Cardiac septum (tissue), 1 donor: ENCODE measurements around the gene ABCG4. TPM values are rescaled to one million over a fixed set of nuclear protein-coding genes. Genes with fewer than 3 reads are reported as not detected.
"Not testable (repeated sequence)": the region's sequence is repeated elsewhere in the genome, so short reads cannot be mapped to it uniquely, and the experiment has no call there.

Source experiments
- DNase-seq: peaks from one replicate; pipeline ENCODE4 v3.0.0-alpha.2; 2020; ENCODE audit warnings: low spot score
- intact Hi-C: fragments of 100-400 bp; cut with DNase I; formaldehyde crosslinking; loops from one replicate; pipeline ENCODE4 v1.14.0; 2022
- long read RNA-seq: library from polyadenylated mRNA; unstranded; transcript quantifications from one replicate; pipeline ENCODE4 v2.0.0, GENCODE V29; 2021
- total RNA-seq: library from RNA; stranded (reverse); fragmentation: NEBNext Ultra II Directional; extraction: Animal tissue kit (Norgen Biotek cat#: 25700); gene quantifications from one replicate; pipeline ENCODE4 v1.2.1, GENCODE V29; 2021
- donor health status: DM: no; HTN: no; CAD: no.

Gene ABCG4
- 1.0 TPM for total RNA-seq
- long read RNA-seq, partial matches to known transcripts, result 1 of 4 reads
- long read RNA-seq, other reads (novel, unspliced or antisense), result 2 of 4 reads

GRCh38 chr11:119149018-119149785 lies at the start of gene ABCG4:
Gene ABCG4, plus strand, starts transcription at chr11:119149052. Its CDS starts 914 bp downstream, at chr11:119149966.
- intact Hi-C loops, result loop anchor here (5.0 kb wide), 2 partner anchors 48 to 173 kb away; no protein-coding TSS in a partner anchor
- no peak for DNase-seq

DNA sequence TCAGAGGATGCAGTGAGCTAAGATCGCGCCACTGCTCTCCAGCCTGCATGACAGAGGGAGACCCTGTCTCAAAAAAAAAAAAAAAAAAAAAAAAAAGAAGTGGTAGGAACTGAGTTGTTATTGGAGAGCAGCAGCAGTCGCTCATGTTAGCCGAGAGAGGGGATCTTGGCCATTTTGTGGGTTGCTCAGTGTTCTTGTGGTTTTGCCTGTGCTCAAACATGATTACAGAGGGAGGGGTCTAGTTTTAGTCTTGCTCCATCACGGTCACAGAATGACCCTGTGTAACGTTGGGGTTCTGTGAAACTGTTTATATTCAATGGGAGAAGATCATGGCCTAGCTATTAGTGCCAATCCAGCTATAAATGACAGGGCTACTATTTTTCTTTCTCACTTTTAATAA lies 49.1 kb upstream of the ABCG4 start:
- no peak for DNase-seq
- intact Hi-C loops, result loop anchor here (2.0 kb wide), 1 partner anchor 15 kb away; the partner anchor contains the start of gene HMBS

DNA sequence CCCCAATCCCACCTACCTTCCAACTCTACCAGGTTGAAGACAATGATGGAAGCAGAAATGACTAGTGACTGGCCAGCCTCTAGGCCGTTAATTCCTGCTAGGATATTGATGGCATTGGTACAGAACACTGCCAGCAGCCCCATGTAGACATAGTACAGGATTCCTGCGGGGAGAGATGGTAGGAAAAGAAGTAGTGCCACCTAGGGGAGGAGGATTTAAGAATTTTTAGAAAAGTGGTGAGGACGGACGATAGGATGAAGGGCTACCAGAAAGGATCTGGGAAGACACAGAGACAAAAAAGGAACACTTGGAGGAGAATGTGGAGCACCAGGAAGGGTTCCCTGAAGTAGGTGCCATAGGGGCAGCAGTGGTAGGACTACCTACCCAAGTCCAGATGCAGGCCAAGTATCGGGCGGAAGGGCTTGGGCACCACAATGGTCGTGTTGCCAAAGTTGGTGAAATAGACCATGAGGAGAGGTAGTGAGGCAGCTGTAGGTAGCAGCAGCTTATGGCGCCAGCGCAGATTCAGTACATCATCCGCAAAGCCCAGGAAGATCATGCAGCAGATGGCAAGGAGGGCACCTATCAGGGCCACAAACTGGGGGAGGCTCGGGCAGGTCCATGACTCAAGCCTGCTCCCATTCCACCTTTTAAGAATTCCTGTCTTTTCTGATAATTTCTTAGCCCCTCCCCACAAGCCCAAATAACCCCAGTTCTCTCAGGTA lies 48.4 kb upstream of the ABCG4 start:
- no peak for DNase-seq
- intact Hi-C loops, result loop anchor here (2.0 kb wide), 1 partner anchor 16 kb away; the partner anchor contains the start of gene HMBS

DNA sequence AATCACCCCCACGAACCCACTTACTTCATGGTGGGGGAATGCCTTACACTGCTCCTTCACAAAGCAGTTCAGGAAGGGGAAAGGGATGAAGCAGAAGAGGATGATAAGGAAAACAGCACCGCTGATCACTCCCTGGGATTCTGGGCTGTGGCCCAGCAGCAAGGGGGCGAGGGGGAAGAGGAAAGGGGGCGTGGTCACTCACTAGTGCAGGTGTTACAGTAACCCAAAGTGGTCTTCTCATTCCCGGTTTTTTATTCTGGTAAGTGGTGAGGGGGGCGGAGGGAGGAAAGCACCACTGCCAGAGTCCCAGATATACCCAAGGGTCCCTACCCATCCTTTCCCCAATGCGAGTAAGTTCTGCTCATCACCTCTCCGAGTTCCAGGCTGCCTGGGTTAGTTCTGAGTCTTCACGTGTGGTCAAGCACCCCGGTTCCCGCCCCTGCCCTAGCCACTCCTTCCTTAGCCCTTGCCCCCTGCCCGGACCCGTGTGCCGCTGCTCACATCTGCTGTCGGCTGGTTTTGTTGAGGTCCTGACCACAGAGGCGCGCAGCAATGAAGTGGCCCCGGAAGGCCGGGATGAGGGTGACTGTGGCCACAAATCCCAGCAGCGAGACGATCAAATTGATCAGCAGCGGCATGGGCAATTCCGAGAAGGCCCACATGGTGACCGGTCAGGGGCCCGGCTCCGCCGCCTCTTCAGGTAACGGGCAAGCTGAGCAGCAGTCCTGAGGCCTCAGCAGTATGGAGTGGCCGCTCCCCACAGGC lies 47.7 kb upstream of the ABCG4 start:
- no peak for DNase-seq
- intact Hi-C loops, result loop anchor here (2.0 kb wide), 1 partner anchor 16 kb away; the partner anchor contains the start of gene HMBS

DNA sequence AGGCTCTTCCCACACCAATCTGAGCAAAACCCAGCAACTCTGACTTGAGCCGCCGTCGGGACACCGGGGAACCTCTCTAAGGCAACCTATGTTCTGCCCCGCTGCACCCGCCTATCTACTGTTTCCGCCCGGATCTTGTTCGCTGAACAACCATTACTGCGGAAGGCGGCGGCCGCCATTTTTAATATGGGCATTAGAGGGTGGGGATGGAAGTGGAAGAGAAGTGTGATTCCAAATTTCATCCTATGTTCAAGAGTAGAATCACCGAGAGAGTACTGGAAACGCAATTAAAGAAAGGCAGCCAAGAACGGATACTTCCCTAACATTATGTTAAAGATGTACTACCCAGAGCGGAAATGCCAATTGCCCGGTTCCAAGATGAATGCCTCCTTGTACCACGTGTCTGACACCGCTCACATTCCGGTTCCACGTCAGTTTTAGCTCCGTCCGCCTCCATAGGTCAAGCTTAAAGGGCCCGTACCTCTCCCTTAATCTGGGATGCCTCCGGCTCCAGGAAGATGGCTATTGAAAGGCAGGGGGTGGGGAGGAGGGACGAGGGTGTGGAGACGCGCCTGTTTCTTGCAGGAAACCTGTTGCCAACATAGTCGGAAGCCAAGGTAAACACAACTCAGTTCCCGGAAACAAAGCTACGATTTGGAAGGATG lies 47.0 kb upstream of the ABCG4 start, which contains the start of gene DPAGT1:
DPAGT1 (minus strand) TSS at position 95 of the 665 bp plus-strand sequence. CDS start 198 bp downstream, outside the sequence.
- intact Hi-C loops, result loop anchor here (2.0 kb wide), 2 partner anchors 17 to 19 kb away; partner anchors contain the start of genes HINFP and HMBS
- DNase-seq, result peak; percentile 94

- not testable (repeated sequence) for DNase-seq
- intact Hi-C loops, result loop anchor here (2.0 kb wide), 1 partner anchor 18 kb away; the partner anchor contains the start of gene HINFP
Observed at GRCh38 chr11:119103161-119103664, 45.6 kb upstream of the ABCG4 start.

GRCh38 chr11:119103793-119104192 lies 45.1 kb upstream of the ABCG4 start:
- intact Hi-C loops, result loop anchor here (2.0 kb wide), 1 partner anchor 17 kb away; the partner anchor contains the start of gene HINFP
- no peak for DNase-seq

DNA sequence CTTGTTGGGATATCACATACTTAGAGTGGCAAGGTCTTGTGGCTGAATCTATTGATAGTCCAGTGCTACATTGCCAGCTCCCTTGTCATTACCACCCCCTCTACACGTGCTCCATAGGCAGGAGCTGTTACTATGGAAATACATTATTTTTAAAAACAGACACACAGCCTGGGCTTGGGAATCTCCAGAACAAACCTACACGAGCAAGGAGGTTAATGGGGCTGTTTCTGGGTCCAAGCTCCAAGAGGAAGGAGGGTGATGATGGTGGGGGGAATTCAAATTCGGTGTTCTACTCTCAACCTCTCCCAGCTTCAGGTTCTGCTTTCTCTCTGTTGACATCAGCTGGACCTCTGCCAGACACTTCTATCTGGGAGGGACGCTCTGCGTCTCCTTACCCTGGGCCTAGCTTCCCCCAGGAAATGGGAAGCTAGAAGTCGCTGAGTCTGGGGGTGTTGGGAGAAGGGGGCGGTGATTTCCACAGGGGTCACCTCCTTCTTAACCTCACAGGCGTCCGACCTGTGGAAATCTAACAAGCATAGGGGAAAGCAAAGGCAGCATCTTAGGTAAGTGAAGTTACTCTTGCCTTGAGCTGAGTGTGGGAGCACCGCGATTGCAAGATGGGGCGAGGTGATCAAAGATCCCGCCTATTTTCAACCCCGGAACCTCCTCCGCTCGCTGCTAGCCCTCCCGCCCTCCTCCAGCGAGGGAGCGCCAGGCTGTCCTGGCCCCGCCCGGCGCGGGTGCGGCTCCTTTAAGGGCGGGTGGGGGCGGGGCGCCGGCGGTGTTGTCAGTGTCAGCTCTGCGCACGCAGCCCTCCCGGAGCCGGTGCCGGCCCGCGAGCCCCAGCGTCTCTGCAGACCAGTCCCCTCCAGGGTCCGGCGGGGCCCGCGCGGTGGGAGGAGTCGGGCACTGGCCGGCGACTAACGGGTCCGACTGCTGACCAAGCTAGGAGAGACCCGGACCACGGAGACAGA lies 42.0 kb upstream of the ABCG4 start, which contains the start of gene C2CD2L:
C2CD2L (plus strand) TSS at position 781 of the 974 bp plus-strand sequence. CDS start 398 bp downstream, outside the sequence.
- DNase-seq, result peak; percentile 94
- intact Hi-C loops, result no loop called here

GRCh38 chr11:119107538-119108145 lies 41.2 kb upstream of the ABCG4 start:
- intact Hi-C loops, result no loop called here
- DNase-seq, result no peak

DNA sequence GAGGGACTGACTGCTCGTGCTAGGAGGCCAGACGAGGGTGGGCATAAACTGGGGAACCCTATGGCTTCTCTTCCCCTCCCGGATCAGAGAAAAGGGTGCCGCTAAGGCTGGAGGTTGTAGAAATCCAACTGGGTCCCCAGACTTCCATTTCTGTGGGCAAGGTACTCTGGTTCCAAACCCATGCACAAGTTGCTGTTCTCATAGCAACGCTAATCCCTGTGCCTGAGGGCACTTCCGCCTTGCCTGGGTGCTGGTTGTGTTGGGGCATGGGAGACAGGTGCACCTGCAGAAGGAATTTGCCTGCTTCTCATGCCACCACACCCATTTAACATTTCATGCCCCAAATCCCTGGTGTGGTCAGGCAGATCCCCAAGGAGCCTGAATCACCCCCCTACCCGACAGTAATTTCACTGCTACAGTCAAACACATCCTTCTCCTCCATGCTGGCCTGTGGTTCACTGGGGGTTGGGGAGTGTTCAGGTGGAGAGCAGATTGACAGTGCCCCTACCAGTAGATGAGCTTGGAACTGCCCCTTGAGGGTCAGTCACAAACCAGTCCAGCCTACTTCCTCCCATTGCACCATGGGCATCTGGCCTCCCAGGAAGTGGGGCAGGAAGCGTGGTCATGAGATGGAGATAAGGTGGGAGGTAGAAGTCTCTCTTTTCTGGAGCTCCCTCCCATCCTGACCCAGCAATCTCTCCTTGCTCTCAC lies 40.6 kb upstream of the ABCG4 start:
- no peak for DNase-seq
- intact Hi-C loops, result no loop called here

- intact Hi-C loops, result no loop called here
- DNase-seq, result no peak
Observed at GRCh38 chr11:119108857-119109221, 40.0 kb upstream of the ABCG4 start.

DNA sequence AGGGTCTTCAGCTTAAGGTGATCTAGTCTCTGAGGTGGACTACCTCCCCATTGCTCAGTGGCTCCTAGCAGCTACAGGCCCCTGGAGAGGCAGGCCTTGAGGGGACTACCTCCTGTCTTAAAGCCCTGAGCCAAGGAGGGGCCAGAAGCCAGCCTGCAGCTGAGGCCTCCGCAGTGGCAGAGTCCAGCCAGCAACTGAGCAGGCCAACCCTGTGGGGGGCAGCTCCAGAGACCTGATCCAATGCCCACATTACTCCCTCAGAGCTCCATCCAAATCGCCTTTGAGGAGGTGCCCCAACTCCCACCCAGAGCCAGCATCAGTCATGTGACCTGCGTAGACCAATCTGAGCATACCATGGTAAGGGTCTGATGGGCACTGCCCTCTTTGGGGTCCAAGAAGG lies 39.0 kb upstream of the ABCG4 start:
- no peak for DNase-seq
- intact Hi-C loops, result no loop called here

DNA sequence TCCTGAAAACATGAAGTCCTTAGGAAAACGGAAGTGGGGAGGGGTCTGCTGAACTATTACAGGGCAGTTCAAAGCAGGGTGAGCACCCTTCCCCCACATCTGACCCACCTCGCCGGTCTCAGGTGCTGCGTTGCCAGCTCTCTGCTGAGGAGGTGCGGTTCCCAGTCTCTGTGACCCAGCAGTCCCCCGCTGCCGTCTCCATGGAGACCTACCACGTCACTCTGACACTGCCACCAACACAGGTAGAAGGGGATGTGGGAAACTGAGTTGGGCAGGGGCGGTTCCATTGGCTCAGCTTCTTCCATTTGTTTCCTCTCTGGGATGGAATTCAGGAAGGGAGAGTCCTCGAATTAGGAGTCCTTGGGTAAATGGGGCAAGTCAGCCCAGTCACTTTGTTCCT lies 38.4 kb upstream of the ABCG4 start:
- no peak for DNase-seq
- intact Hi-C loops, result no loop called here

GRCh38 chr11:119111361-119111925 lies 37.4 kb upstream of the ABCG4 start:
- DNase-seq, result no peak
- intact Hi-C loops, result no loop called here

GRCh38 chr11:119112314-119113020 lies 36.4 kb upstream of the ABCG4 start:
- DNase-seq, result no peak
- intact Hi-C loops, result no loop called here

DNA sequence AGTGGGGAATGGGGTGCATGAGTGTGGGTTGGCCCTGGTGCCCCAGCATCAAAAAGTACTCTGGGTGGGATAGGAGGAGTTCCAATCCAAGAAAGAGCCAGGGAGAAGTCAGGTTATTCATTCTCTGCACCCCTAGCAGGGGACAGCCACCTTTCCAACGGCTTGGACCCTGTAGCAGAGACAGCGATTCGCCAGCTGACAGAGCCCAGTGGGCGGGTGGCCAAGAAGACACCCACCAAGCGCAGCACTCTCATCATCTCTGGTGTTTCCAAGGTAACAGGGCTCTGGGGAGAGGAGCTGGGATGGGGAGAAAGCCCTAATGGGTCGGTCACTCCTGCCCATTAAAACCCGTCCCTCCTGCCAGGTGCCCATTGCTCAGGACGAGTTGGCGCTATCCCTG lies 35.1 kb upstream of the ABCG4 start:
- intact Hi-C loops, result no loop called here

More for the DNA sequence above, 35.1 kb upstream of the ABCG4 start:
- DNase-seq, result no peak
